DMS53 treated with DMSO at 0.1 percent for 48 hours (cell line): ENCODE measurements around the gene RORC.
"Not testable (repeated sequence)": the region's sequence is repeated elsewhere in the genome, so short reads cannot be mapped to it uniquely, and the experiment has no call there.

ENCODE experiments used
- DNase-seq: peaks from one replicate; lab custom pipeline; 2025; ENCODE audit not compliant: unreplicated experiment; lab: John Stamatoyannopoulos, UW

RORC gene

DNA sequence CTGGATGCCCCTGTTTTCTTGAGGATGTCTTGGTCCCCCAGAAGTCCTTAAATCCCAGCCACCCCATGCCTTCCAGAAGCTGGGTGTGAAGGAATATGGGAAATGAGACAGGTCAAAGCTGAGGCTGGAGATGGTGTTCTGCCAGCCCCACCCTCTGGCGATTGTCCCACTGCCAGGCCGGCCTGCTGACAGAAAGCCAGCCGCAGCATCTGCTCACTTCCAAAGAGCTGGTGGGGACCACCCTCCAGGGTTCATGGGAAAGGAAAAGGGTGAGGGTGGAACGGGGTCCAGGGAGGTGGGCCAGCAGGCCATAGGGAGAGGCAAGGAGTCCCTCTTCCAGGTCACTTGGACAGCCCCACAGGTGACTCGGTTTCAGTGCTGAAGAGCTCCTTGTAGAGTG lies 24.5 kb downstream of the RORC start:
- DNase-seq, result no peak

DNA sequence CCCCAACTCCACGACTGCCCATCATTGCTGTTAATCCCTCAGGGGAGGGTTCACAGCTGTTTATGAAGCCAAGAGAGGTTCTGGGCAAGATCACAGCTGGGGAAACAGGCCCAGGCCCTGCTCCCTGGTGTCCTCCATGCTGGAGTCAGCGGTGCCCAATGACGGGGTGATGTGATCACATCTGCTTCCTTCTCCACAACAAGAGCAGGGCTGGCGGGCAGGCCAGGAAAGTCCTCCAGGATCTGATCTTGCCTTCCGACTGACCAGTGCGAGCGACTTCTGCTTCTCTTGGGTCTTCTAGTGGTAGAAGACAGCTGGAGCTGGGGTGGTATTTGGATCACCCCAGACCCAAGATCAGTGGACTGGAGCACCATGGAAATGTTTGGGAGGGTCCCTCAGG lies 25.4 kb downstream of the RORC start:
- DNase-seq, result no peak

GRCh38 chr1:151805066-151805820 lies 26.4 kb downstream of the RORC start, which contains the start of gene LINGO4:
Gene LINGO4 (minus strand): TSS chr1:151805419. CDS start chr1:151802704, 2,715 bp downstream.
- no peak for DNase-seq

DNA sequence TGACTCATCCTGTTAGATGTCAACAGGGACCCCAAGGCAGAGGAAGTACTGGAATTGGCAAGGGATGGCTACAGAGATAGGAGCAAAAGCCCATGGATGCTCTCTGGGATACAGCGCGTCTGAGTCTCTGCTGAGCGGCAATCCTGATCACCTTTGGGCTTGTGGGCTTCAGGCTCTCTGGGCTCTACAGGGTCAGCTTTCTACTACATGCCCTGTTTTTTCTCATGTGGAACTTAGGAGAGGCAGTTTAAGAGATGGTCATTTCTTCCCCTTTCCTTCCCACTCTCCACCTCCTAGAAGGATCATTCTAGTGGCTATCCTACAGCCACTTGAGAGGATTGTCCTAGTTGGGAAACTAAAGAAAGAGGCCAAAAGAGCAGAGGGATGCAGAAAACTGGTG lies 27.7 kb downstream of the RORC start:
- DNase-seq, result no peak

- no peak for DNase-seq
These were observed 28.4 kb downstream of the RORC start for GRCh38 chr1:151803164-151803563.

GRCh38 chr1:151802372-151802771 lies 29.2 kb downstream of the RORC start:
- no peak for DNase-seq

GRCh38 chr1:151801846-151802245 lies 29.8 kb downstream of the RORC start:
- no peak for DNase-seq

- no peak for DNase-seq
These were observed 30.2 kb downstream of the RORC start for GRCh38 chr1:151801310-151801820.

- no peak for DNase-seq
These were observed 30.8 kb downstream of the RORC start for GRCh38 chr1:151800830-151801229.

- DNase-seq, result no peak
These were observed 32.2 kb downstream of the RORC start for GRCh38 chr1:151799179-151800022.

GRCh38 chr1:151798571-151798970 lies 33.0 kb downstream of the RORC start:
- no peak for DNase-seq

DNA sequence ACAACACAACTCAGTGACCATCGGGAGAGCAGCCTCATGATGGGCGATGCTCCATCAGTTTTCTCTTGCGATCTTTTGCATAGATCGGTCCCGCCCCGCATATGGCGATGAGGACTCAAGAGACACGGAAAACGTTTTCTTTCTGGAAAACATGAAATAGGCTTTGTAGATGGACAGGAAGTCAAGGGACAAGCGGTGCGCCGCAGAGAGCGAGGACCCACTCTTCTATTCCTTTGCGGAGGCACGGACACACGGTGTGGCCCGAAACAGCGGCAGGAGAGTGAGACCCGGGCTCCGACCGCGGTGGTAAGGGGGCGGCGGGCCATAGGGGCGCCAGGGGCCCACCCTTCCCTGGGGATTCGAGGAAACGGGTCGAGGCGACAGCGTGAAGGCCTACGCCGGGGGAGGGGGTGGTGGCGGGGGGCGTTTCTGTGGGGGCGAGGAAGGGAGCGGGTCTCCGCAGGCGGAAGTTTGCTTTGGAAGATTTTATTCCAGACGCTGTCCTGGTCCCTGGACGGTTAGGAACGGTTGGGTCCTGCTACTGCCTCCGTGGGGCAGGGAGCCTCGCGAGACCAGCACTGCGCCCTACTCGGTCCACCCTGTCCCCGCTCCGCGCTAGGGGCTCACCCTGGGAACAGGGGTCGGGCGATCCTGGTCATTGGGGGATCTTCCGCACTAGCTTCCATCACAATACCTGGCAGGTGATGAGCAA lies 40.5 kb downstream of the RORC start:
- peak; percentile 30 for DNase-seq

DNA sequence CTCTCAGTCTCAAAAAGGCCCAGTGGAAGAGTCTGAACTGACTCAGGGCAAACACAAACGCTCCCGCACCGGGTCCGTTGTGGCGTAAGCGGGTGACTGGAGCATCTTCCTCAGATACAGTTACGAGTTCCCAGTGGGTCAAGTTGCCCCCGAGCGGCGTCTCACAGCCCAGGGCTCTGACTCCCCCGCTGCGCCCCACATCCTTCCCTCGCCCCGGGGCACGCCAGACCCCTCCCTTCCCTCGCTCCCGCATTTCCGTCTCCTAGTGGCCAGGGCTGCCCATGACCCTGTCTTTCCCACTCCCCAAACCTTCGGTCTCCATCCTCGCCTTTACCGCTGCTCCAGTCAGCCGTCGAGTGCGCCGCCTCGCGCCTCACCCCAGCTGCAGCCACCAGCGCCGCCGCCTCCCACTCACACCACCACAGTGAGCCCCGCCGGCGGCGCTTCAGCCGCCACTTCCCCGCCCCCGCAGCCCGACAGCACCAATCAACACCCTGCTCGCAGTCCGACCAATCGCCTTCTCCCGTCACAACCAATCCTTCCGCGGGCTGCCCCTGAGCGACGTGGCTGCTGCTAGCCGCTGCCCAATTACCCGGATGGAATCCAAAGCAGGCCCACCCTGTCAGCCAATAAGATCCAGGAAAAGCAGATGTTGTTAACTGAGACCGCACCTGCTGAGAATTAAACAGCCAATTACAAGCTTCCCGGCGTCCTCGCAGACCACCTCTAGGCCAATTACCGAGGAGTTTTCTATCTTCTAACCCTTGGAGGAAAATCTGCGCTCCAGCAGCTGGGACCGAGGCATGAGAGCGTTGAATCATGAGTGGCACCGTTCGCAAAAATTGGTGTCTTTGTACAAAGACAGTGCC lies 41.3 kb downstream of the RORC start, which contains the start of gene TDRKH:
Gene TDRKH, minus strand, starts transcription at position 430 of the 869 bp plus-strand sequence. CDS start 7,478 bp downstream, outside the sequence.
- DNase-seq, result peak; percentile 99

DNA sequence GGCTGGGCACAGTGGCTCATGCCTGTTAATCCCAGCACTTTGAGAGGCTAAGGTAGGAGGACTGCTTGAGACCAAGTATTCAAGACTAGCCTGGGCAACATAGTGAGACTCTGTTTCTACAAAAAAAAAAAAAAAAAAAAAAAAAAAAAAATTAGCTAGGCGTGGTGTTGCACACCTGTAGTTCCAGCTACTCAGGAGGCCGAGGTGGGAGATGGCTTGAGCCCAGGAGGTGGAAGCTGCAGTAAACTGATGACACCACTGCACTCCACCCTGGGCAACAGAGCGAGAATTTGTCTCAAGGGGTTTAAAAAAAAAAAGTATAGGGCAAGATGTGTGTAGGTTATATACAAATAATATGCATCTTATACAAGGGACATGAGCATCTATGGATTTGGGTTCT lies 43.9 kb downstream of the RORC start:
- DNase-seq, result no peak

DNA sequence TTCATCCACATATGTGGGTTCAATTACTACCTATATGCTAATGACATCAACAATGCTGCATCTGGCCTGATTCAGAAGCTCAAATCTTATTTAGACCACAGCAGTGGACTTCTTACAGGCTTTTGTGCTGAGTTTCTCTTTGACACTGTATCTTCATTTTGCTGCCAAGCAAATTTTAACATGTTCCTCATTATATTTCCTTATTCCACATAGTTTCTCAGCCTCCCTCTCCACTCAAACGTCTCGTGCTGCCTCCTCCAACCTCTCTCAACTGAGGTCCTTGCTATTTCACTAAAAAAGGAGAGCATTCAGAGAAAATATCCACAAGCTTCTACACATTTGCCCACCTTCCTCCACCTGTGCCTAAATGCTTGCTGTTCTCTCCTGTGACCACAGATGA lies 47.8 kb downstream of the RORC start:
- no peak for DNase-seq

DNA sequence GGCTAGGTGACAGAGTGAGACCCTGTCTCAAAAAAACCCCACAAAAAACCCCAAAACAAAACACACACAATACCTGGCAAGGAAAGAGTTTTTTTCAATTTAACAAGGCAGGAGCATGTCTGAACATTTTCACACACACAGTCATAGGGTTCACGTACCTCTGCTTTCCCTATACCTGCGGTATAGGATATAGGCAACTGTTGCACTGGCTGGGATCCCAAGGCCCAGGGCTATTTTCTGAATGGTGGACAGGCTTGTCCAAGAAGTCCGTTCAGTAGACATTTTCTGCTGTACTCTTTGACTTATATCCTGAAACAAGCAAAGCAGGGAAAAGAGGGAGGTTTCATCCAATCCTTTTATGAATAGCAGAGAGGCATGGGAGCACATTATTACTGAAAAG lies 48.9 kb downstream of the RORC start:
- no peak for DNase-seq

GRCh38 chr1:151782026-151782425 lies 49.6 kb downstream of the RORC start:
- not testable (repeated sequence) for DNase-seq

- not testable (repeated sequence) for DNase-seq
These were observed 50.9 kb downstream of the RORC start for GRCh38 chr1:151780736-151781135.

DNA sequence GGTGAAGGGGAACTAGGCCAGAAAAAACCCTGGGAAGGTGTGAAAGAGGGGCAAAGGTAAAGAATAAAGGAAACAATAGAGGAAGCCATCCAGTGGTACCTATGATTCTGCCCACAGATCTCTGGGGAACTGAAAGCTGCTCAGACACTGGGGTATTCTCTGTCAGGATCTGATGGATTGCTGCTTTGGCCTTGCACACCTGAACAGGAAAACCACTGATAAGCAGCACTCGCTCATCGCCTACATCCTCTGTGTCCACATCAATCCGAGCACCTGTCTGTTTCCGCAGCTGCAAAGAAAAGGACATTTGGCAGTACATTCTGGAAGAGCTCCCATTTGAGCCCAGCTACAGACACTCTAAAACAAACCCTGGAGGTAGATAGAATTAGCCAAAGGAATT lies 51.8 kb downstream of the RORC start:
- no peak for DNase-seq

DNA sequence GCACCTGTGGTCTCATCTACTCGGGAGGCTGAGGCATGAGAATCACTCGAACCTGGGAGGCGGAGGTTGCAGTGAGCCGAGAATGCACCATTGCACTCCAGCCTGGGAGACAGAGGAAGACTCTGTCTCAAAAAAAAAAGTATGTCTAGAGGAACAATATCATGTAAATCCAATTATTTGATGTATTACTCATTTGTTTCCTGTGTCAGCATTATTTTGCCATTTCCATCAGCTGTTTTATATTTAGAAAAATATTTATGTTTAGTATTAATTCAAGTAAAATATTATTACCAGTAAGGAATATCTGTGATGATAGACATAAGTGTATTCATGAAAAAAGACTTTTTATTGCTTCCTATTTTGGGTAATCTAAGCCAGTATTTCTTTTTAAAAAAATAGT lies 54.3 kb downstream of the RORC start:
- DNase-seq, result no peak
